Epithelial cell of proximal tubule (primary cell): ENCODE data around the gene RBM20. TPM values are rescaled to one million over a fixed set of nuclear protein-coding genes. Genes with fewer than 3 reads are reported as not detected.
"Not testable (repeated sequence)": the region's sequence is repeated elsewhere in the genome, so short reads cannot be mapped to it uniquely, and the experiment has no call there.

Experiments
- DNase-seq: peaks from one replicate; pipeline ENCODE4 v3.0.0-alpha.2; 2011; ENCODE audit warnings: low read depth
- H3K4me3 ChIP-seq: 2 replicates; pipeline ENCODE4 v1.5.1; 2011; ENCODE audit warnings: low read depth, mild to moderate bottlenecking, low read length
- total RNA-seq: library from RNA; depleted of rRNA; stranded (reverse); fragments of >200 nt; gene quantifications from 2 replicates; pipeline ENCODE4 v1.2.3, GENCODE V29; 2015
- TF ChIP-seq, protein P1 (sequence below): conservative IDR thresholded peaks from 2 replicates; pipeline ENCODE4 v1.5.1; 2012; ENCODE audit warnings: low read depth, mild to moderate bottlenecking, low read length

The RBM20 gene
- total RNA-seq, 1 donor from 2014 or later = 0.46 TPM

DNA sequence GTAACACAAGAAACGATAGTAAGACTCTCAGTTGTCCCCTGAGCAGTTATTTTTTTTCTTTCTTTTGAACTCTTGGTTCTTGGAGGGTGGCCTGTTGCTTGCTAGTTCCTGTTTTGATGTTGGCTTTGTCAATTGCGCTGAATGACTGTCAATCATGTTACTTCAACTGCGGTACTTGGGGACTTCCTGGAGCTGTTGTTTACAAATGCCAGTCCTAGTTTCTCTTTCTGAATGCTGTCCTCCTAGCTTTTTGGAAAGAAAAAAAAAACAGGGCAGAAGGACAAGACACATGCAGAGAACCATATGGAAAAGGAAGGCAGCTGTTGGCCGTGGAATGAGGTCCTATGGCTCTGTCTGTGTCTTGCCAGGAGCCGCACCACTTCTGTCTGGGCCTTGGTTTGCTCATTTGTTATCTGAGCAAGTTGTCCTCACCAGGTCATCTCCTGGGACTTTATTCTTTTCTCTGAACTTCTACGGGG, 220.6 kb downstream of the RBM20 start:
- no peak overlapping the region for H3K4me3 ChIP-seq
- TF ChIP-seq, protein P1, sequence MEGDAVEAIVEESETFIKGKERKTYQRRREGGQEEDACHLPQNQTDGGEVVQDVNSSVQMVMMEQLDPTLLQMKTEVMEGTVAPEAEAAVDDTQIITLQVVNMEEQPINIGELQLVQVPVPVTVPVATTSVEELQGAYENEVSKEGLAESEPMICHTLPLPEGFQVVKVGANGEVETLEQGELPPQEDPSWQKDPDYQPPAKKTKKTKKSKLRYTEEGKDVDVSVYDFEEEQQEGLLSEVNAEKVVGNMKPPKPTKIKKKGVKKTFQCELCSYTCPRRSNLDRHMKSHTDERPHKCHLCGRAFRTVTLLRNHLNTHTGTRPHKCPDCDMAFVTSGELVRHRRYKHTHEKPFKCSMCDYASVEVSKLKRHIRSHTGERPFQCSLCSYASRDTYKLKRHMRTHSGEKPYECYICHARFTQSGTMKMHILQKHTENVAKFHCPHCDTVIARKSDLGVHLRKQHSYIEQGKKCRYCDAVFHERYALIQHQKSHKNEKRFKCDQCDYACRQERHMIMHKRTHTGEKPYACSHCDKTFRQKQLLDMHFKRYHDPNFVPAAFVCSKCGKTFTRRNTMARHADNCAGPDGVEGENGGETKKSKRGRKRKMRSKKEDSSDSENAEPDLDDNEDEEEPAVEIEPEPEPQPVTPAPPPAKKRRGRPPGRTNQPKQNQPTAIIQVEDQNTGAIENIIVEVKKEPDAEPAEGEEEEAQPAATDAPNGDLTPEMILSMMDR = no peak
- DNase-seq = no peak

DNA sequence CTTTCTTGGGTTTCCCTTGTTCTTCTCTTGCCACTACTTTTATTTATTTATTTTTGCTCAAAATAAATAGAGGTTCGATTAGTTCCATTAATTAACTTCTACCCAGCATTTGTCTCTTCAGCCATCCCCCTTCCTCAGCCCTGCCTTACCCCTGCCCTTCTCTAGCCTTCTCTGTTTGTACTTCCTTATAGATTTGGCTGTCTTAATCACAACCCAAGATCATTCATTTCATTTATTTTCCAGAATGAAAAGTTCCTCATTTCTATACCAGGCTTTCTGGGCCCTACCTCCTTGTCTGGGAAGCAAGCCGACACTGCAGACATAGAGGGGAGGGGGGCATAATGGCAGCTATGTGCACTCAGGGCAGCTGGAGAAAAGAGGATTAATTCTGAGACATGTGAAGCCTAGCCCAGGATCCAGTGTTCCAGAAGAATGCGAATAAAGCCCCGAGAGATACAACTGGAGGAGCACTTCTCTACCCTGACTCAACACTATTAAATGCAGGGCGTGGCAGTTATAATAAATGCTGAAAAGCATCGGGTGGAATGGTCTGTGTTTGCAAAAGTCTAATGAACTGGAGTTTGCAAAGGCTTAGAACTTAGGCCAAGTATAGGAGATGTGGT, 221.2 kb downstream of the RBM20 start:
- TF ChIP-seq, protein P1 = no peak
- no peak for DNase-seq

DNA sequence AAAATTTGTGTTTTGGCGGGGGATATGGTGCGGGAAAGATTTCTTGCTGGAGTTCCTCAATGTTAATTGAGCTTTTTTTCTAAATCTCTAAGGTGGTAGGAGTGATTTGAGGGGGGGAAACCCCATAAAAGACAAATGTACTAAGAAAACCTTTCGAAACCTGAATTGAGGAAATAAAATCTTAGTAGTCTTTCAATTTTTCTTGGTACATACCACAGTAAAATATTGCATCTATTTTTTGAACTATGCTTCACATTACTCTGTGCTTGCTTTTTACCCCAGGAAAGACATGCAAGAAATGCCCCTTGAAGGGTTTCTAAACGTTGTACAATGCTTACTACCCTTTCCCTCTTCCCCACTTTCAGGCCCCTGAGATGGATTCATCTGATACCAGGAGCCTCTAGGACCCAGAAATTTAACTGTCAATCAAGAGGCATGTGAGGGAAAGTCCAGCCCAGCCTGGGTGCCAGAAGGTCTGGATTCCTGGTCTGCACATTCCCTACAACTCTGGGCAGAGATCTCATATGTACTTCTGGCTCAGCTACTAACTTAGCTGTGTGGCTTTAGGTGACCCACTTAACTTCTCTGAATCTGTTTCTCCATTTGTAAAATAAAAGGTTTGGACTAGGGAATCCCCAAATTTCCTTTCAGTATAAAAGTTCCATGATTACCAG, 221.8 kb downstream of the RBM20 start:
- TF ChIP-seq, protein P1 = no peak
- H3K4me3 ChIP-seq = no peak overlapping the region
- no peak for DNase-seq

More for the DNA sequence above, 221.2 kb downstream of the RBM20 start:
- no peak overlapping the region for H3K4me3 ChIP-seq

DNA sequence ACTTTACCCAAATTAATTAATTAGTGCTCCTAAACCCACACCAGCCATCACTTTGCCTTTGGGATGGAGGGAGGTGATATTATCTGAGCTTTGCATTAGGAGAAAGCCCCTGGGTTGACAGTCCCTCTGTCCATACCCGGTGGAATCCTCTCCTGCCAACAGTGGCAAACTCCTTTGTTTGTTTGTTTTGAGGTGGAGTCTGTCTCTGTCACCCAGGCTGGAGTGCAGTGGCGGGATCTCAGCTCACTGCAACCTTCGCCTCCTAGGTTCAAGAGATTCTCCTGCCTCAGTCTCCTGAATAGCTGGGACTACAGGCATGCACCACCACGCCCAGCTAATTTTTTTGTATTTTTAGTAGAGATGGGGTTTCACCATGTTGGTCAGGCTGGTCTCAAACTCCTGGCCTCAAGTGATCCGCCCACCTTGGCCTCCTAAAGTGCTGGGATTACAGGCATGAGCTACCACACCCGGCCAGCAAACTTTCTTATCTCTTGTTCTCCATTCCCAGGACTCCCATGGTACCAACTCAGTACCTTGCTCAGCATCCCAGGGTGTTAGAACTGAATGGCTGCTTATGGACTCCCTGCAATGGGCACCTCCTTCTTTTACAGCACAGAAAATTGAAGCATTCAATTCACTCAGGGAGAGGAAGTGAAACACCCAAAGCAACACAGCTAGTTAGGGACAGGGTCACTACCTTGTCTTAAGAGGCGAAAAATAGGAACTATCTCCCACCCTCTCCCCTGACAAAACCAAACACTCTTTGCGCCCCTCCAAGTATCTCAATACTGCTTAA, 223.1 kb downstream of the RBM20 start:
- DNase-seq, H3K4me3 ChIP-seq: not testable (repeated sequence)

DNA sequence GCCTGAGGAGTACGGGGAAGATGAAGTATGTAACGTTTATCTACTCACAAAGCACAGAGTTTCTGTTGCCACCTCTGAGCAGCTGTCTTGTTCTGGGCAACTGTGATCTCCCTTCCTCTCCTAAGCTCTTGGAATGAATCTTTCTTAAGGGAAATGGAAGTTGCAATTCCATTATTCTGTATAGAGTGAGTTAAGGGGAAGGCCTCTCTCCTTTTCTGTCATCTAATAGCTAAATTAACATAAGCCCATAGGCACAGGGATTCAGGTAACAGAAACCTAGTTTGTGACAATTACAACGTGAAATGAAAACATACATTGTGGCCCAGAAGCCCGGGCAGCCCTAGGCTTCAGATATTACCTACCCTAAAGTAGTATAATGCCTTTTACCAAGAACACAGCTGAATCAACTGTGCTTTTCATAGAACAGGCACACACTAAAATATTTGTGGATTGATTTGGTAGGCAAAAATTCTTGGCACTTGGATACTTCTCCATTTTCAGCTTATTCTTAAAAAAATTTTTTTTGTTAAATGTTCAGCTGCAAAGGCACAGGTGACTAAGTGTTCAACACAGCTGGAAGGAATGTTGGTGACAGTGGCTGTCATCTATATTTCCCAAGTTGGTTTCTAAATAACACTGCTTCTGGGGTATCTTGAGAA, 223.8 kb downstream of the RBM20 start:
- no peak for DNase-seq
- TF ChIP-seq, protein P1 = no peak
- no peak overlapping the region for H3K4me3 ChIP-seq

DNA sequence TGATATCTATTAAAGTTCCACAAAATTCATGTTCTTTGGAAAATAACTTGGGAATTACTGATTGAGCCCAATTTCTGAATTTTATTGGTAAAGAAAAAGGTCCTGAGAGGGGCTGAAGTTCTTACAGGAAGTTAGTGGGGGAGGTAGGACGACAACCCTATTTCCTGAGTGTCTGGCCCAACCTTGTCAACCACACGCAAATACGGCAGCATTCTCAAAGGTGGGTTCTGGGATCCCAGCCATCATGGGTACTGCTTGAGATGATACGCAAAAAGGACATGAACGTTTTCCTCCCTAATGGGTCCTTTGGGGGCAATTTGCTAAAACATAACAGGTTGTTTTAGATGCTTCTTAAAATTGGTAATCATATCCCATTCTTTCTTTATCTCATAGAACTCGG, 224.8 kb downstream of the RBM20 start:
- DNase-seq = no peak
- H3K4me3 ChIP-seq = no peak overlapping the region
- TF ChIP-seq, protein P1 = no peak

DNA sequence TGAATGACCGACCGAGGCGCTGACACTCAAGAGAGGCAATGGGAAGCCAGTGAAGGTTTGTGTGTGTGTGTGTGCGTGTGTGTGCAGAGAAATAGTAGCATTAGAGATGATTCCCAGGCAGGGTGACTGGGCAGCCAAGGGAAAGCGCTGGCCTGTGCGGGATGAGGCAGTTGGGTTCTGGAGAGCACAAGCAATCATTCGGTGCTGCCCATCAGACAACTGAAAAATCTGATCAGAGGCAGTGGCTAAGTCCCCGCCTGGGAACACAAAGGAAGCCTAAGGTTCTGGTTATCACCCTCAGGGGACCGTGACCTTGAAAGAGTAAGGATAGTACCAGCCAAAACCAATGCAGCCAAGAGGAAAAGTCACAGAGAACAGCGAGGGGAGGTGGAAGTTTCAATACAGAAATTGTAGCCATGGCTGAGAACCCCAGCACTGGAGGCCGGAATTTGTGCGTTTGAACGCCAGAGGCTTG, 226.7 kb downstream of the RBM20 start:
- peak overlapping the region; percentile 87 for H3K4me3 ChIP-seq

More for the DNA sequence above, 226.7 kb downstream of the RBM20 start:
- no peak for DNase-seq
- TF ChIP-seq, protein P1 = no peak
